Activated CD4-positive, alpha-beta T cell treated with anti-CD3 and anti-CD28 coated beads, Interleukin-2, amount 50 U/mL, for 16 hours (primary cell): Measurements from ENCODE around the gene CACNA1I.

Experiments used
- DNase-seq: peaks from one replicate; pipeline ENCODE4 v3.0.0-alpha.2; 2020

Gene CACNA1I

DNA sequence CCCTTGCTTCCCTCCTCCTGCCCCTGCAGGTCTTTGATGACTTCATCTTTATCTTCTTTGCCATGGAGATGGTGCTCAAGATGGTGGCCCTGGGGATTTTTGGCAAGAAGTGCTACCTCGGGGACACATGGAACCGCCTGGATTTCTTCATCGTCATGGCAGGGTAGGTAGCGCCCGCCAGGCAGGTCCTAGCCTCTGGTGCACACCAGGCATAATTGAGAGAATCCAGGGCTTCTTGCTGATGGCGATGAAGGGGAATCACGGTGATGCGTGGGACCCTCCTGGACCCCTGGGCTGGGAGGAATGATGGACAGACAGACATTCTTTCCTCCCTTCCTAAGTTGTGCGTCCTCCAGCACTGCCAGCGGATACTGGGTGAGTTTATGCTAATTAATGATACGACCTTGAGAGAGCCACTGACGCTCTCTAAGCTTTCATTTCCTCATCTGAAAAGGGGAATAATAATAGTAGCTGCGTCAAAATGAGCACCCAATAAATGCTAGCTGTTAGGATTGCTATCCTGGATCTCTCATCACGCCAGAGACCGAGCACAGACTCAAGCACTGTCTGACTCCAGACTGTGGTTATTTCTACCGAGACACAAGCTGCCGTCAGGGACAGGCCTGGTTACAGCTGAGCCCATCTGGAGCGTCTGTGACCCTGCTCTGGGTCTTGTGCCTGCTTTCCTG lies 30.1 kb downstream of the CACNA1I start:
- DNase-seq: no peak

DNA sequence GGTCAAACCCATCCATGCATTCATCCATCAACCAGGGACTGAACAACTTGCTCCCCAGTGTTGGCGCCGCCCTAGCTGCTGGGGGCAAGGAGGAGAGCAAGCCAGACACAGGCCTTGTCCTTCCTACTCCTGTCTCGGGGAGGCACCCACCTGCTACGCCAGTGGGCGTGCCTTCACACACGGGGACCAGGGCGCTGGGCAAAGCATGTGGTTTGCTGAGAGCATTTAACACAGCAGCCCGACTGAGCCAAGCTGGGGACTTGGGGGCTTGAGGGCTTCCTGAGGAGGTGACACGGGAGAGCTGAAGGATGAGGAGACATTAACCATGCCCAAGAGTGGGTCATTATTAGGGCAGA lies 30.6 kb downstream of the CACNA1I start:
- no peak for DNase-seq

DNA sequence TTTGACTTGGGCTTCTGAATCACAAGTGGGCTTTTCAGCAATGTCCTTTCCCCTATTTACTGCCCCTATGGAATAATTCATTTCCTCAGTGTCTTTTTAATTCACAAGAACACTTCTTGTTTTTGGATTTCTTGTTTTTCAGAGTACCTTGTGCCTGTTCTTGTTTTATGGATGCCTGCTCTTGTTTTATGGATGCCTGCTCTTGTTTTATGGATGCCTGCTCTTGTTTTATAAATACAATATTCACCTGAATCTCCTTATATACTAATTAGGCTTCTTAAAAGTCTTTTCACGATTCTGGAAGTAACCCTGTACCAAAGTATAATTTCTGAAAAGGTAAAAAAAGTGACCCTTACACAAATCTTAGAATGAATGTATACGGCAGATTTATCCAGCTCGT lies 32.8 kb downstream of the CACNA1I start:
- no peak for DNase-seq

DNA sequence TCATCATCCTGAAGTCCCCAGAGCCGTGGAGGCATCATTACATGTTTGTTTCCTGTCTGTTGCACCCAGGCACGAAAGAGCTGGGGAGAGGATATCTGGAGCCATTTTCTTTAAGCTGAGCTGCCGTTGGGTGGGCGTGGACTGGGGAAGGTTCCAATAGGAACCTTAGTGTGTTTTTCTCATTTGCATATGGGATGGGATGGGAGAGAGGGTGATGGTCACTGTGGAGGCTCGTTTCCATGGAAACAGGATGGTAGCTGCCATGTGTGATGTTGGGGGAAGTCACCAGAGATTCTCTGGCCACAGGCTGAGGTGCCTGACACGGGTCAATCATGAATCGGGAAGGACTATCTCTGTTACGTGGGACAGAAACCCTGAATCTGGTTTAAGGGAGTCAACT lies 39.7 kb downstream of the CACNA1I start:
- DNase-seq: no peak

DNA sequence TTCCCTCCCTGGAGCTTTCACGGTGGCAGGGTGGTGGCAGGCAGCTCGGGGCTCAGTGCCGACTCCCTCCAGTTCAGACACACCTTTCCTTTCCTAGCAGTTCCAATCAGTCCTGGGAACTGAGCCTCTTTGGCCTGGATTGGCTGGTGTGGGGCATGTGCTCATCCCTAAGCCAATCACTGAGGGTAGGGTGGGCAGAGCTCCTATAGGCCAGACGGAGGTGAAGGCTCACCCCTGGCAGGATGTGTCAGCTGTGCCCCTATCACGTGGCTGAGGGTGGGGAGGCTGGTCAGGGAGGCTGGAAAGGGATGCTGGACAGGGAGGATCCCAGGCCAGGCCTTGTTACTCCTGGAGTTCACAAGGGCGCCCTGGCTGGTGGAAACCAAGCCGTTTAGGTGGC lies 40.2 kb downstream of the CACNA1I start:
- no peak for DNase-seq

DNA sequence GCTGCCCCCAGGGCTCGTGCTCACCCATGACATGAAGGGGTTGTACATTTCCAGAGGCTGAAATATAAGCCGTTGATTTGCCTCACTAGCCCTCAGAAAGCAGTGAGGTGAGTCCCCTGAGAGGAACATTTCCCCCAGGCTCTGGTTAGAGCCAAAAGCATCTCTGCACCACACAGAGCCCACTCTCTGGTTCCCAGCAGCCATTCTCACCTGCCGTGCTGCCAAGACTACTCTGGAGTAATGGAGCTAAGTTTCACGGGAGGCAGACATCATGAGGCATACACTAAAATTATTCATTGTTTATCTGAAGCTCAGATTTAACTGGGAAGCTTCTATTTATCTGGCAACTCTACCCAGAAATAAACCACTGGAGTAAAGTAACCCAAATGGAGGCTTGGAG lies 40.8 kb downstream of the CACNA1I start:
- no peak for DNase-seq

DNA sequence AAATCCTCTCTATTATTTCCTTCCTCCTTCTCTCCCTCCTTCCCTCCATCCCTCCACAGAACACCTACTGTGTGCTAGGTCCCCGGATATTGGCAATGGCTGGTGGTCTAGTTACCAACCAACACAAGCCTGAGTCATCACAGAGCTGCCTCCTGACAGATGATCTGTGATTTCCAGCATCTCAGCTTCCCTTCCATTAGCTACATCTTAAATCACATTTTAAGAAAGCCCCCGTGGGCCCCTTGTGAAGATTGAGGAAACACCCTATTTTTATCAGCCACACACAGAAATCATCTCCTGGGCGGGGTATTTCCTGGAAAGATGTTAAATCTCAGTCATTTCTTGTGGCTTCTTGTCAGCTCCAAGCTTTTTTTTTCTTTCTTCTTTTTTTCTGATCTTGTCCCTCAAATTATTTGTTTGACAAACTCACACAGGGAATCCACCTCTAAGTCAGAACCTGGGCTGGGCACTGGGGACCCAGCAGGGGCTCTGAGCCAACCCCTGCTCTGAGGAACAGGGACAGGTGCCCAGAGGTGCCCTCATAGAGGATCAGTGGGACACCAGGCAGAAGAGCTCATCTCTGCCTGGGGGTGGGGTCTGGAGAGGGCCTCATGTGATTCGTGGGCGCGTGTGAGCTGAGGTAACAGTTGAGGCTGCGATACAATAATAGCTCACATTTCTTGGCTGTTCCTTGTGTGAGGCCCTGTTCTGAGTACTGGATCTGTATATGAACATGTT lies 42.4 kb downstream of the CACNA1I start:
- DNase-seq: peak; percentile 37

DNA sequence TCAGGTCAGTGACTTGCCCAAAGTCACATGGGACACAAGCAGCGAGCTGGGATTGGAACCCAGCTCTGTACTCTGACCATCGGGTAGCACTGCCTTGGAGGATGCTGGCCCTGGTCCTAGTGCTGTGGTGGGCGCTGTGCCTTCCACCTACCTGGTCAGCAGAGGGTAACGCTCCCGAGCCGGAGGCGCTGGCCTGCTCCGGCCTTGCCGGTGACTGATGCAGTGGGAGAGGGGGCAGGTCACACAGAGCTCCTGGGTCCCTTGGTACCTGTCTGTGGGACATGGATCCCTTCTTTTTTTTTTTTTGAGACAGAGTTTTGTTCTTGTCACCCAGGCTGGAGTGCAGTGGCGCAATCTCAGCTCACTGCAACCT lies 43.0 kb downstream of the CACNA1I start:
- DNase-seq: no peak

DNA sequence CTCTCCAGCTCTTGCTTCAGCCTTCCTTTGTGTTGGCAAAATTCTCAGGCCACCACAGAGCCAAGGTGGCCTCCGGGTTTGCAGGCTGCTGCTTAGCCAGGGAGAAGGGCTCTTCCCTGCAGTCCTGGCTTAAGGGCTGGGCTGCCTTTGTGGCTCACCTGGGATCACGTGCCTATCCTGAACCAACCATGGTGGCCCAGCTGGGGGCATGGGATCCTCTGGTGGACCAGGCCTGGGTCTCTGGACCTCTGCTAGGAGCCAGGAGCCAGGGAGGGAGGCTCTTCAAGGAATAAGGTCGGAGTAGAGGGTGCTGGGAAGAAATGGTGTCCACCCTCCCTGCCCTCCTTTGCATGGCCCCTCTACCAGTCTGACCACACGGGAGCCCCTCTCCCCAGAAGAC lies 43.9 kb downstream of the CACNA1I start:
- no peak for DNase-seq

DNA sequence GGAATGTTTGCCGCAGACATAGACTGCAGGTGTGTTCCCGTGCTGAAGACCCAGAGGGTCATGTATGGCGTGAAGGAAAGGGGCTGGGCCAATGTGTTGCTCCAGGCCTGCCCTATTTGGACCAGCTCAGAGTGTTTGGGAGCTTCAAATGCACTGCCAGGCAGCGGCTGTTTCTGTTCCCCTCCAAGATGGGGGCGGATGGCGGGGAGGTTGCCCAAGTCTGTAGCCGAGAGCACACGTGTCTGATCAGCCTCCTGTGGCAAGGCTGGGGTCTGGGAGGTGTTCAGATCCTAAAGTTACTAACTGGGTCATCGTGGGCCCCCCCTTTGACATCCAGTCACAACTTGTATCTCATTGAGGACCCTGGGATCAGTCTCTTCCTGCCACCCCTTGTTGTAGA lies 45.5 kb downstream of the CACNA1I start:
- no peak for DNase-seq

DNA sequence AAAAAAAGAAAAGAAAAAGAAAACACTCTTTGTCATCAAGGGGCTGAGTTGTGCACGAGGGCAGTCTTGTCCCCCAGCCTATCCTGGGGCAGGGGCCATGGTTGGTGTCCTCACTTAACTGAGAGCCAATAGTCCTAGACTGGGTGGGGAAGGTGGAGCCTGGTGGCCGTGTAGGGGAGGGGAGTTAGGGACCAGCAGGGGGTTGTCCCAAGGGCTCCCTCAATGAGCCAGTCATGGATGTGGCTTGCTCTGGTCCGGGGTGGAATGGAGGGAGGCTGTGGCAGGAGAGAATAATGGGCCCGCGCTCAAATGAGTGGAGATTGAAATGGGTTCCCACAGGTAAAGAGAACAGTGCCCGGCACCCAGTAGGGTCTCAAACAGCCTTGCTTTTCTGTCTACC lies 46.2 kb downstream of the CACNA1I start:
- no peak for DNase-seq

DNA sequence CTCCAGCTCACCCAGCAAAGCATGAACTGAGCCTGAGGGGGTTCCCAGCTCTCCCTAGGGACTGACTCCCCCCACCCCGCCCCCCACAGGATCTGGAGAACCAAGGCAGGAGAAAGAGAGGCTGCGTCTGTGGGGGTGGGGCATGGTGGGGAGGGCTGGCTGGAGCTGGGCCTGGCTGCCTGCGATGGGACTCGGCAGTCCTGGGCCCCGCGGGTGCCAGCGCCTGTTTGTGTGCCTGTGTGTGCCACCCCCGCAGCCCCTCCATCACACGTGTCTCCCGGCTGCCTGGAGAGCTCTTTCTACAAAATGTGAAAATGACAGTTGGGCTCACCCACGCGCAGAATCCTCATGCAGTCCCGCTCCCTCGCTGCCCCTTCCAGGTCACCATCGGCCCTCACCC lies 46.8 kb downstream of the CACNA1I start:
- DNase-seq: no peak

DNA sequence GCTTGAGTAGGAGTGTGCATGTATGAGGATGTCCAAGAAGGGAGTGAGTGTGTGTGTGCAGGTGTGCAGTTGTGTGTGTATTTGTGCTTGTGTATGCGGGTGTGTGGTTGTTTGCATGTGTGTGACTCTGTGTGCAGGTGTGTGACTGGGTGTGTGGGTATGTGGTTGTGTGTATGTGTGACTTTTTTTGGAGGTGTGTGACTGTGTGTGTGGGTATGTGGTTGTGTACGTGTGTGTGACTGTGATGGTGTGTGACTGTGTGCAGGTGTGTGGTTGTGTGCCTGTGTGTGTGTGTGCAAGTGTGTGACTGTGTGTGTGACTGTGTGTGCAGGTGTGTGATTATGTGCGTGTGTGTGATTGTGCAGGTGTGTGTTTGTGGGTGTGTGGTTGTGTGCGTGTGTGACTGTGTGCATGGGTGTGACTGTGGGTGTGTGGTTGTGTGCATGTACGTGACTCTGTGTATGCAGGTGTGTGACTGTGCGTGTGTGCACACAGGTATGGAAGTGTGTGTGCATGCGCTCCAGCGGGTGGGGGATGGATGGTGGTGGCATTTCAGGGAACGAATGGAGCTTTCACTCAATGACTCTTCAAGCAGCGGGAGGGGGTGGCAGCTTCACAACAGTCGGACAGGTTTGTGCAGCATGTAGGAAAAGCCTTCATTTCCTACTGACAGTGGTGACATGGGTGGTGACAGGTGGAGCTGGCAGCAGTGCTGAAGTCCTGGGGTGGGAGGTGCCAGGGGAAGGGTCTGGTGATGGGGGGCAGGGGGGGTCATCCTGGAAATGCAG lies 47.6 kb downstream of the CACNA1I start:
- no peak for DNase-seq

DNA sequence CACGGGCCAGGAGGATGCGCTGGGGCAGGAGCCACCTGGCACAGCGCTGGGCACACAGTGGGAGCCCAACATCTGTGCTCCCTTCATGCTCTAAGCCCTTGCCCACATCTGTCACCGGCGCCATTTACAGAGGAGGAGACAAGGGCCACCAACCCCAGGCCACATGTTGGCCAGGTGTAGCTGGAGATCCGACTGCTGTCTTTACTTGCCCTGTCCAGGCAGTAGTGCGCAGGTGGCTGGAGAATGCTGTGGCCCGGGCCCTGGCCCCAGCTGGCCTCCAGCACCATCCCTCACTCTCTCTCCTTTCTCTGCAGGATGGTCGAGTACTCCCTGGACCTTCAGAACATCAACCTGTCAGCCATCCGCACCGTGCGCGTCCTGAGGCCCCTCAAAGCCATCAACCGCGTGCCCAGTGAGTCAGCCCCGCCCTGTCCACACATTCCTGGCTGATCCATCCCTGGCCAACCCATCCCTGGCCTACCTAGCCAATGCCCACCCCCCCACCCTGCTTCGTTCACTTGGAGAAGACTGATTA lies 48.5 kb downstream of the CACNA1I start:
- DNase-seq: no peak

DNA sequence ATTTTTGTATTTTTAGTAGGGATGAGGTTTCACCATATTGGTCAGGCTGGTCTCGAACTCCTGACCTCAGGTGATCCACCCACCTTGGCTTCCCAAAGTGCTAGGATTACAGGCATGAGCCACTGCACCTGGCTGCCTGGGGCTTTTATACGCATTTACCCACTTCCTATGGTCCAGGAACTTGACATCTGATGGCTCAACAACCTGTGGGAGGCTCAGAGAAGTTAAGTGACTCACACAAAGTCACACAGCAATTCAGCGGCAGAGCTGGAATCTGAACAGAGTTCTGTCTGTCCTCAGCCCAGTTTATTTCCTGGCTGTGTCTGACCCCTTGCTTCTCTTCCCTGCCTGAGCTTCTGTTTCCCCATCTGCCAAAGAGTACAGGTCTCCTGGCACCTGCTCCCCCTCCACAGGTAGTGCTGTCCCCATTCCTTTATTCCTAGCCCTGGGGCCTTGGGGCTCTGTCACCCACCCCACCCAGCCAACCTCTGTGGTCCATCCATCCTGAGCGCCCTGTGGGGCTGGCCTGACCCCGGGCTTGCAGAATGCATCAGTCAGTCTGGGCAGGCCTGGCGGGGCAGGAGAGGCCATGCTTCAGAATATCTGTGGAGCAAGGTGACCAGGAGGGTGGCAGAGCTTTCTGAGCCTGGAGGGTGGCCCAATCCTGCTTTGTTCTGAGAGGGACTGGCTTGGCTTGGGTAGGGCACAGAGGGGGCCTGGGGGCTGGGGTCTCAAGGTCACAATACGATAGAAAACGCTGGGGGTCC lies 50.6 kb downstream of the CACNA1I start:
- no peak for DNase-seq

DNA sequence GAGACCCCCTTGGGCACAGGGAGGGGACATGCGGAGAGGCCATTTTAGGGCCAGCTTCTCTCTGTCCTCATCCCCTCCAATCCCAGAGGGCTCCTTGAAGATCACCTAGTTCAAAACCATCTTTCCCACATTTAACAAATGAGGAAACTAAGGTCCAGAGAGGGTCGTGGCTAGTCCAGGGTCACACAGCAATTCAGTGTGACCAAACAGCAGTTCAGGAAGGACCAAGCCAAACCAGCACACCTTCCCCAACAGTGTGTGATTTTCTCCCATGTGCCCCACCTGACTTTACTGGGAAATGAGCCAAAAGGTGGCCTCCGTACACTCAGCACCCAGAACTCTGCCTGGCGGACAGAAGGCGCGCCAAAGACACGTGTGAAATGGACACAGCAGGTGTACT lies 51.3 kb downstream of the CACNA1I start:
- DNase-seq: no peak

DNA sequence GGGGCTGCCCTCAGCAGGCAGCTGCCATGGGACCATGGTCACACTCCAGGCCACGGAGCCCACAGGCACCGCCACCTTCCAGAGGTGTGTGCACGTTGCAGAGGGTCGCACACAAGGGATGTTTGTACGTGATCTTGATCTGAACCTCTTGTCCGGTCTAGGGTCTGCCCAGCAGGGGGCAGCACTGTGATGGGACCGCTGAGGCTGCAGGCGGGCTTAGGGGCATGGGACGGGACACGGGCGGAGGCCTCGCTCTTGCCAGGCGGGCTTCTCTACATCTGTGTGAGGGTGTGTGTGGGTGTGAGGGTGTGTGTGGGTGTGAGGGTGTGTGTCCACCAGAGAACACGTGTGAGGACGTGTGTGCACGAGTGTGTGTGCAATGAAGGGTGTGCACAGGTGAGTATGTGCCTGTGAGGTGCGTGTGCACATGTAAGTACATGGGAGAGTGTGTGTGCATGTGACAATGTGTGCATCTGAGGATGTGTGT lies 52.4 kb downstream of the CACNA1I start:
- DNase-seq: peak; percentile 45

DNA sequence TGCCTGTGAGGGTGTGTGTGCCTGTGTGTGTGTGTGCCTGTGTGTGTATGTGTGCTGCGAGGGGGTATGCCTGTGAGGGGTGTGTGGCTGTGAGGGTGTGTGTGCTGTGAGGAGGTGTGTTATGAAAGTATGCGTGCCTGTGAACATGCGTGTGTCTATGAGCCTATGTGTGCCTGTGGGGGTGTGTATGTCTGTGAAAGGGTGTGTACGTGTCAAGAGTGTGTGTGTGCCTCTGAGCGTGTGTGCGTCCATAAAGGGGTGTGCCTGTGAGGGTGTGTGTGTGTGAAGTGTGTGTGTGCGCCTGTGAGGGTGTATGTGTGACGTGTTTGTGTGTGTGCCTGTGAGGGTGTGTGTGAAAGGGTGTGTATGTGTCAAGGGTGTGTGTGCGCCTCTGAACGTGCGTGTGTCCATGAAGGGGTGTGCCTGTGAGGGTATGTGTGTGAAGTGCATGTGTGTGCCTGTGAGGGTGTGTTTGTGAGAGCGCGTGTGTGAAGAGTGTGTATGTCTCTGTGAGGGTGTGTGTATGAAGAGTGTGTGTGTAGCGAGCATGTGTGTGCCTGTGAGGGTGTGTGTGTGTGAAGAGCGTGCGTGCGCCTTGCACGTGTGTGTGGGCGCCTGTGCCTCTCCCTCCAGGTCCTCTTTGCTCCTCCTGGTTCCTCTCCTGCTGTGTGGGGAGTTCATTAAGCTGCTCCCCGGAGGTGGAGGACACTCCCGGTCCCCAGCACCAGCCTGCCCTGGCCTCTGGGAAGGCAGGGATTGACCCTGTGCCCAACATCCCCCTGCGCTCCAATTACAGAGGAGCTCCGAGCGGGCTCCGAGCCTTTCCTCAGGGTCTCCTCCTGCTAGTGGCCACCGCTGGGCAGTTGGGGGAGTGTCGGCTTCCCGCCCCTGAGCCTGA lies 53.3 kb downstream of the CACNA1I start:
- no peak for DNase-seq

DNA sequence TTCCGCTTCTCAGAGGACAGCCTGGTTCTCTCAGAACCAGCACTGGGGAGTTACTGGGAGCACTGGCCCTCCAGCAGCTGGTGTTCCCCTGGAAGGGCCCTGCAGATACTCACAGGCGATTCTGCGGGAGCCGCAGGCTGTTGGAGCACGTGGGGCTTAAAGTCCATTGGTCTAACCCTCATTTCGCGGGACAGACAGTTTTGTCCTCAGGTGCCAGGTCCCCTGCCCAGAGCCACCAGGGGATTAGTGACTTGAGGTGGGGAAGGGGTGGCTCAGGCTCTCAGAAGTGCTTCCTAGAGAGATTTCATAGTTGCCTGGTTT lies 53.9 kb downstream of the CACNA1I start:
- DNase-seq: no peak

DNA sequence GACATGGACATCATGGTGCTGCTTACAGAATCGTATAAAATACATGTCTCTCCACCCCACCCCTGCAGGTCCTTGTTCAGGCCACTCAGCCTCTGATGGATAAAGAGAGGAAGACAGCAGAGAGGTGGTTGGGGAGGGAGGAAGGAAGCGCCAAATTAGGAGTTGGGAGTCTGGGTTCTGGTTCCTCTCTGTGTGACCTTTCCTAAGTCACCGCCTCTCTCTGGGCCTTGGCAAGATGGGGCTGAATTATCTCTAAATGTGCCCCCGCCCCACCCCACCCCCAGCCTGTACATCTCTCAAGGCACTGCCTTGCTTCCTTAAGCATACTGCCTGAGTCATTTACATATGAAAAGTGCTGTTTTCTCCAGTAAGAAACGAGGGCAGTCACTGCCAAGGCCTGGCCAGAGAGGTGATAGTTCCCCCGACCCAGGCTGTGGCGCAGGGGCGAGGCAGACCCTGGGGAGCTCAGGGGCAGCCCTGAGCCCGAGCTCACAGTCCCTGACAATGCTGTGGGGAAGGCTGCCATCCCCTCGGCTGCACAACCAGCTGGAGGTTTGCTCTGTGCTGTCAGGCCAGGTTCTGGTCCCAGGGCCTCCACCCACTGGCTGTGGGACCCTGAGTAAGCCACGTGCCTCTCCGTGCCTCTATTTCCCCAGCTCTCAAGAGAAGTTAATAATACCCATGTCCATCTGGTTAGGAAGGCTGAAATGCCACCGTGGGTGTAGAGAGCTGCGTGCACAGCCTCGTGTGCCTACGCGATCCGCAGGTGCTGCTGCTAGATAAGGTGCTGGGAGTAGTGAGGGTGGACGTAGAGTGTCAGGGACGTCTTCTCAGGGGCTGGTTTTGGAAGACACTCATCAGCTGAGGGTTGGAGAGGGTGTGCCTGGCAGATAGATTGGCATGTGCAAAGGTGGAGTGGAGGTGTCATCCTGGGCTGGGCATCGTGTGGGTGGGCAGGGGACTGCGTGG lies 55.3 kb downstream of the CACNA1I start:
- DNase-seq: no peak

DNA sequence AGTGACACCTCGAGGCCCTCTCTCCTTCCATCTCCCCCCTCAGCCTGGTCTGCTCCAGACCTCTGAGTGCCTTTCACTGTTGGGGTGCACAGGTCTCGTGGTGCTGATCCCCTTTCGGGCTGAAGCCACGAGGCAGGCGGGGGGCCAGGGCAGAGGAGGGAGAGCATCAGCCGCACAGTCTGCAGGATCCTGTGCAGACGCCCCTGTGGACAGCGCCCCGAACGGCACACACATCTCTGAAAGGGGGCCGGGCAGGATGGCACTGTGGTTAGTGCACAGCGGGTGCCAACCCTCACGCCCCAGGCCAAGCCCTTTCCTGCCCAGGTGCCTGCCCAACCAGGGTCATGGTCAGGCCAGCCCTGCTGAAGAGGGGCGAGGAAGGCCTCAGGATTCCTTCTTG lies 56.7 kb downstream of the CACNA1I start:
- DNase-seq: no peak
